Kidney epithelial cell (primary cell): ENCODE results near the gene NHLH2. TPM values are rescaled to one million over a fixed set of nuclear protein-coding genes. Genes with fewer than 3 reads are reported as not detected.

Source experiments
- DNase-seq: peaks from one replicate; pipeline ENCODE4 v3.0.0-alpha.2; 2010; ENCODE audit warnings: low read depth
- H3K27me3 ChIP-seq: 2 replicates; pipeline ENCODE4 v1.6.0; 2011; ENCODE audit warnings: low read length; ENCODE audit not compliant: control insufficient read depth, insufficient read depth
- H3K36me3 ChIP-seq: 2 replicates; pipeline ENCODE4 v1.5.1; 2011; ENCODE audit warnings: low read length; ENCODE audit not compliant: control insufficient read depth, insufficient read depth
- H3K4me3 ChIP-seq: 2 replicates; pipeline ENCODE4 v1.5.1; 2011; ENCODE audit warnings: low read depth, mild to moderate bottlenecking, control low read depth, low read length
- CTCF ChIP-seq: IDR thresholded peaks from 2 replicates; pipeline ENCODE4 v1.5.1; 2011; ENCODE audit warnings: mild to moderate bottlenecking, moderate library complexity, low read length, control low read depth, inconsistent platforms; ENCODE audit not compliant: insufficient read depth, poor library complexity, severe bottlenecking
- total RNA-seq: library from RNA; depleted of rRNA; stranded (reverse); fragments of >200 nt; gene quantifications from 2 replicates; pipeline ENCODE4 v1.2.3, GENCODE V29; 2015

Gene NHLH2
- total RNA-seq, 1 donor from 2014 or later, result 0.38 TPM

- Histone ChIP-seq H3K4me3 (no peak overlapping the region), H3K36me3 (no peaks in the 10 kb centered on the region), H3K27me3 (no peaks in the 10 kb centered on the region)
- no peak for TF ChIP-seq CTCF
- DNase-seq, result no peak
Measured at GRCh38 chr1:115794976-115795639, 45.8 kb downstream of the NHLH2 start.

DNA sequence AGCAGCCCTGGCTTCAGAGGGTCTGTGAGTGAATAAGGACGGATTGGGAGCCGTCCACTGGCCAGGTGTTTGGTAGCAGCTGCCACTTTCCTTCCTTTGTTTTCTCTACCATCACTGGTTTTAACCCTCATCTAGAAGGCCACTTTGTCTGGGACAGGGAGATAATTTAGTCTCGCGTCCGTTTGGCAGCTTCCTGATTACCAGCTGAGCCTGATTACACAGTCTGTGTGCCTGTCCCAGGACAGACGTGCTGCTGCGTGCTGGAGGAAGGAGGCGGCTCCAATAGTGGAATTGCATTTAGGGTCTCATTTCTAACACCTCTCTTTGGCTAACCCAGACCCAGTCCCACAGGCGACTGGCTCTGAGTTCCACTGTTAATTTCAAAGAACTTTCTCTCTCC lies 47.8 kb downstream of the NHLH2 start:
- DNase-seq, result no peak
- no peaks in the 10 kb centered on the region for H3K27me3 ChIP-seq
- TF ChIP-seq CTCF, result no peak
- no peak overlapping the region for H3K4me3 ChIP-seq
- H3K36me3 ChIP-seq, result no peaks in the 10 kb centered on the region

- H3K36me3 ChIP-seq, result no peaks in the 10 kb centered on the region
- DNase-seq, result no peak
- TF ChIP-seq CTCF, result no peak
- H3K4me3 ChIP-seq, result no peak overlapping the region
- H3K27me3 ChIP-seq, result no peaks in the 10 kb centered on the region
Measured at GRCh38 chr1:115791816-115792215, 49.1 kb downstream of the NHLH2 start.

DNA sequence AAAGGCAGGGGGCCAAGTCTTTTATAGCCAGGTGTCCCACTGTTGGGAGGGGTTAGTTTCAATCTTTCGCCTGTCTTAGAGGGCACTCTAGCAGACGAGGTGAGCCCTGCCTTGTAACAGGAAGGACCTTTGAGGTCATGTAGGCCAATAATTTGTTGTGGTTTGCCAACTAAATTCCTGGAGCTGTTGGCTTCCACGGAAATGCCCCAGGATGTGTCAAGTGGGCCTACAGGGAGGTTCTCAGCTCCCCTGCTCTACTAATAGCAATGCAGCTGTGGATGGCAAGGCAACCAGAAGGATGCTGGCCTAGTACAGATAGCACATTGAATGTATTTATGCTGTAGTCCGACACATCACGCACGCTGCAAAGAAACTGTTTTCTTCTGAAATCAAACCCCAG lies 50.1 kb downstream of the NHLH2 start:
- H3K36me3 ChIP-seq, result no peaks in the 10 kb centered on the region
- H3K4me3 ChIP-seq, result no peak overlapping the region
- no peaks in the 10 kb centered on the region for H3K27me3 ChIP-seq
- DNase-seq, result no peak
- no peak for TF ChIP-seq CTCF

DNA sequence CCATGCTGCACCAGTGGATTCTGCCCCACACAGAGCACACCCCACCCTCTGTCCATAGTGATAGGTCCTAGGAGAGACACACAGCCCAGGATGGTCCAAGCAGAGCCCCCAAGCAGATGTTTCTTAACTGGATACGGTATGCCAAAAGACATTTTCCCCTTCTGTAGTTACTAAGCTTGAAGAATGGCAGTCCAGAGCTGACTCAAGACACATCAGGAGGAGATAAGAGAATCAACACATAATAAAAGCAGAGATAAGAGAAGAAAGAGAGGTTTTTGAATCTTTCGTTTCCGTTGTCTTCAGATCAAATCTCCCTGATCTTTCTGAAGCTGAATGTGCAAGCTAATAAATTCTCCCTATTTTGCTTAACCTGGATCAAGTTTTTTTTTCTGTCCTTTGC lies 50.6 kb downstream of the NHLH2 start:
- no peak for TF ChIP-seq CTCF
- no peak for DNase-seq
- H3K36me3 ChIP-seq, result no peaks in the 10 kb centered on the region
- no peak overlapping the region for H3K4me3 ChIP-seq
- H3K27me3 ChIP-seq, result no peaks in the 10 kb centered on the region

Other genes with a start within 250 kb of the NHLH2 start
- 12.6 and 15.2 TPM in 2 replicates for gene VANGL1, start 199.2 kb downstream of the NHLH2 start, total RNA-seq
- gene CASQ2, start 72.4 kb downstream of the NHLH2 start, total RNA-seq, result not detected in 2 replicates
- gene SLC22A15, start 135.4 kb upstream of the NHLH2 start, total RNA-seq, result 12.9 and 17.6 TPM in 2 replicates